GM12892 (cell line): ENCODE data around the gene VKORC1L1.
"Not testable (repeated sequence)": the region's sequence is repeated elsewhere in the genome, so short reads cannot be mapped to it uniquely, and the experiment has no call there.

Source experiments
- DNase-seq: peaks from one replicate; pipeline ENCODE4 v3.0.0; 2011; ENCODE audit not compliant: insufficient read length
- FAIRE-seq: peaks from 2 replicates; lab custom pipeline; 2011; peaks lifted over from hg19 to GRCh38; lab: Jason Lieb, UNC
- POLR2A ChIP-seq: IDR thresholded peaks from 2 replicates; pipeline ENCODE4 v1.6.1; 2011; ENCODE audit warnings: low read depth, low read length, control low read depth
- POLR2AphosphoS5 ChIP-seq: IDR thresholded peaks from 2 replicates; pipeline ENCODE4 v1.6.1; 2011; ENCODE audit warnings: low read depth, low read length, control low read depth
- TAF1 ChIP-seq: IDR thresholded peaks from 2 replicates; pipeline ENCODE4 v1.6.1; 2011; ENCODE audit warnings: low read depth, mild to moderate bottlenecking, control low read depth, low read length, borderline replicate concordance

Gene VKORC1L1

DNA sequence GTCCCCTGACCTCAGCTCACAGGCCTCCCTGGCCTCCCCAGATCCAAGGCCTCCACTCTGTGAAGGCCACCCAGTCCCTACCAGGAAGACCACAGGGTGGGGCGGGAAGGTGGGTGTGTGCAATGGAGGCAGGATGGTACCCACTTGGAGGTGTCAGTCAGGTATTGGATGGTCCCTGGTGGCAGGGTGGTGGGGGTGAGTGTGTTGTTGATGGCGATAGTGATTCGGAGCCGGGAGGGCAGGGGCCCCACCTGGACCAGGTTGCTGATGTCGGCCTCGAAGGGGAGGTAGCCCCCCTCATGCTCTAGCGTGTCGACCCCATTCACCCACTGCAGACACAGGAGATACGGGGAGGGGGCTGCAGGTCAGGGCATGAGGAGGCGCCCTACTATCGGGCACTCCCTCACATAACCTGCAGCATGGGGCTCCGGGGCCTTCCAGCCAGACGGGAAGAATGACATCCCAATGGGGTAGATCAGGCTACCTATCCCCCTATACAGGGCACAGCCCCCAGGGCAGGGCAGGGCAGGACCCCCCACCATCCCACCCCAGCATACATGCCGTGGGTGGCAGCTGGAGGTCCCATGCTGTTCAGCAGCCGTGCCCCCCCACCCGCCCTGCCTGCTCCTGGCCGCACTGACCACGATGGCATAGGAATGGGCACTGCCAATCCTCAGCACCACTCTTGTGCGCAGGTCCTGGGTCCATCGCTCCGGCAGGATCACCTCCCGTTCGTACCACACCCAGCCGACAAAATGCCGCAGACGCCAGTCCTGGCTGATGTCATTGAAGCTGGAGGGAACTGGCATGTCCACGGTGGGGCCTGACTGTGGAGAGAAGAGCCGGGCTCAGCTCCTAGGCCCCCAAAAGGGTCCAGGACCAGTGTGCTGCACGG is 107.0 kb downstream of the VKORC1L1 start:
- no peak for TF ChIP-seq POLR2A
- FAIRE-seq (no peak), DNase-seq (no peak)

DNA sequence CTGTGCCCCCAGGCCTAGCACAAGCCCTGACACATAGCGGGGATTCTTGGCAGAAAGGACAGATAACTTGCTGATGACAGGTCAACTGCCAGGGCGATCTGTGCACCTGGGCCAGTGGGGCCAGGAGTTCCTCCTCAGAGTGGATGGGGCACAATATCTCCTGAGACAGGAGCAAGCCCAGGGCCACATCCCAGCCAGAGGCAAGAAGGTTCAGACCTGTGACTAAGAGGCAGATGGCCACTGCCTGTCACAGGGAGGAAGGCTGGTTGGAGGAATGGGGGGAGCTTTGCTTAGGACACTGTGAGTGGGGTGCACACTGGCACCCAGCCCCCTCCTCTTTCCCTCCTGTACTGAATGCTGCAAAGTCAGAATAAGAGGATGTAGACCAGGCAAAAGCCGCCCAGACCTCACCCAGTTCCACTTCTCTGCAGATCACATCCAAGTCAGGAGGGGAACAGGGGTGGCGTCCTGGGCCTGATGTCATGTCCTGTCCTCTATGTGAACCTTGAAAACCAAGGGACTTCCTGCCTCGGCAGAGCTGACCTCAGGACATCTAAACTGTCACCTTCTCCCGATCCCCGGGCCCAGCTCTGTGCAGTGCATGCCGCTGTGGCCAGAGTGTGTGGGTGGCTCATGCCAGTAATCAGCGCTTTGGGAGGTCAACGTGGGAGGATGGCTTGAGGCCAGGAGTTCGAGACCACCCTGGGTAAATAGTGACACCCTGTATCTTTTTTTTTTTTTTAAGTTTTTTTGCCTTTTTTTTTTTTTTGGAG is 107.8 kb downstream of the VKORC1L1 start:
- TF ChIP-seq TAF1, result no peak; the same call in 1 of the 2 replicates
- peak; percentile 84 for TF ChIP-seq POLR2A
- peak; percentile 81; the same call in 1 of the 2 replicates for TF ChIP-seq POLR2AphosphoS5
- peak; percentile 87 for FAIRE-seq
- peak; percentile 59 for DNase-seq

DNA sequence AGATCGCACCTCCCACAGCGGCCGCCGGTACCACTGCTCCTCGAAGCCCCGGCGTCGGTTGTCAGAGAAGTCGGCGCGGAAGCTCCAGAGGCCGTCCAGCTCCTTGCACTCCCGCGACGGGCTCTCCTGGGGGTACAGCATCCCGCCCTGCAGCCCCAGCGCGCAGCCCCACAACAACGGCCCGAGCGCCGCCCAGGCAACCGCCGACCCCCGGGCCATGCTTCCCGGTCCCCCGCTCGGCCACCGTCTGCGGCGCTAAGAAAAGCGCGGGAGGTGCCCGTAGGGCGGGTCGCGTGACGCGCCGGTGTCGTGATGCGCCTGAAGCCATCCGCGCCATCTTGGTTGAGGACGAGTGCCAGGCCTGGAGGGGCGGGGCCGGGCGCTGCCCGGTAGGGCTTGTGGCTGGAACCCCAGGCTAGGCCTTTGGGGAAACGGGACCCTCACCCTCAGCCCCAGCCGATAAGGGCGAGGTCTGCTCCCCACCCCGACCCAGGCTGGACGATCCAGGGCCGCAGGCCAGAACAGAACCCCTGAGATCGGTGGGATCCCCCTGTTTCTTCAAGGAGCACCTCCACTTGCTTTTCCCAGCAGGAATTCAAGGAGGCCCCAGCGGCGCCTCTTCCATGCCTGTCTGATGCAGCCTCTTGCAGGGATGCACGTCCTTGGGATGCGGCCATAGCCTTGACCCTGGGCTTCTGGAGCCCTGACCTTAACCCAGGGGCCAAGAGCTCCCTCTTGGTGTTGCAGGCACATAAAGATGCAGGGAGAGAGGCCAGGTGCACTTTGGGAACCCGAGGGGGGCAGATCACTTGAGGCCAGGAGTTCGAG is 109.3 kb downstream of the VKORC1L1 start, which contains the start of gene GUSB:
TSS of gene GUSB (minus strand) at position 249 of the 828 bp plus-strand sequence. CDS start at position 219, 30 bp downstream.
- DNase-seq (peak; percentile 86), FAIRE-seq (peak; percentile 95)
- peak; percentile 91 for TF ChIP-seq POLR2A
- TF ChIP-seq TAF1, result peak; percentile 76; the same call in 1 of the 2 replicates
- TF ChIP-seq POLR2AphosphoS5, result peak; percentile 76

DNA sequence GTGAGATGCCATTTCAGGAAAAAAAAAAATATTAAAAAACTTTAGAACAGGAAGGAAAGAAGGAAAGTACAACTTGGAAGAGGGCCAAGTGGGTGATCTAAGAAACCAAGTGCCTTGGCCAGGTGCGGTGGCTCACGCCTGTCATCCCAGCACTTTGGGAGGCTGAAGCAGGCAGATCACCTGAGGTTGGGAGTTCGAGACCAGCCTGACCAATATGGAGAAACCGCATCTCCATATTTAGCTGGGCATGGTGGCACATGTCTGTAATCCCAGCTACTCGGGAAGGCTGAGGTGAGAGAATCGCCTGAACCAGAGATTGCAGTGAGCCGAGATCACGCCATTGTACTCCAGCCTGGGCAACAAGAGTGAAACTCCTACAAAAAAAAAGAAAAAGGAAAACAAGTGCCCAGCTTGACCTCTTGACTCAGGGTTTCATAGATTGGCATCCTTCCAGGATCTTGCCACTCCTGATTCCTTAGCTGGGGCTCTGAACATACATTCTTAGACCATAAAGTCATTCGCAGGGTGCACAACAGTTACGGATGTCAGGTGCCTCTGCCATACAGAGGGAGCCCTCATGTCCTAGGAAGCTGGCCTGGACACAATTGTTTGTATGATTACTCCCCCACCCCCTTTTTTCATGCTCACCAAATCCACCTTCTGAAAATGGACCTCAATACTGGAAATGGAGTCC is 111.2 kb downstream of the VKORC1L1 start:
- no peak for TF ChIP-seq TAF1
- no peak for TF ChIP-seq POLR2AphosphoS5
- TF ChIP-seq POLR2A, result no peak
- FAIRE-seq, result no peak
- DNase-seq, result no peak

DNA sequence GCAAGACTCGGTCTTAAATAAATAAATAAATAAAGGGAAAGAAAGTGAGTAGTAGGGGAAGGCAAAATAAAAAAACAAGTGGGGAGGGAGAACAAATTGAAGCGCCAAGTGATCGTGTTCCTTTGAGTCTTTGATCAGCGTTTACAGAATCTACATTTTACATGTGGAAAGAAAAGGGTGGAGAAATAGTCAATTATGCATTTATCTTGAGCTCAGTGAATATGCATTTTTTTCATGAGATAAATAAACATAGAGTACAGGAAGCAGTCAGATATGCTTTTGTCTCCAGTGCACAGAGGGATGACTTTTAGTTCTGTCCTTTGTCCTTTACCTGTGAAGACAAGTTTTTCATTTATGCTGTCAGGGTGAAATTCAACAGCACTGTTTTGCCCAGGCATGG is 115.2 kb downstream of the VKORC1L1 start:
- DNase-seq (no peak), FAIRE-seq (no peak)
- TF ChIP-seq TAF1, result no peak
- no peak for TF ChIP-seq POLR2A
- no peak for TF ChIP-seq POLR2AphosphoS5

DNA sequence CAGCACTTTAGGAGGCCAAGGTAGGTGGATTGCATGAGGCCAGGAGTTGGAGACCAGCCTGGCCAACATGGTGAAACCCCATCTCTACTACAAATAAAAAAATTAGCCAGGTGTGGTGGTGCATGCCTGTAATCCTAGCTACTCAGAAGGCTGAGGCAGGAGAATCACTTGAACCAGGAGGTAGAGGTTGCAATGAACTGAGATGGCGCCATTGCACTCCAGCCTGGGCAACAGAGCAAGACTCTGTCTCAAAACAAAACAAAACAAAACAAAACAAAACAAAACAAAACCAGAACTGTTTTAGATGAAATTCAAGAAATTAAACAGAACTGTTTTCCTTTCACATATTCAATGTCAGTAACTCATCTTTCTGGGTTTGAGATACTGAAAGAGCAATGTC is 115.6 kb downstream of the VKORC1L1 start:
- FAIRE-seq, DNase-seq: not testable (repeated sequence)

DNA sequence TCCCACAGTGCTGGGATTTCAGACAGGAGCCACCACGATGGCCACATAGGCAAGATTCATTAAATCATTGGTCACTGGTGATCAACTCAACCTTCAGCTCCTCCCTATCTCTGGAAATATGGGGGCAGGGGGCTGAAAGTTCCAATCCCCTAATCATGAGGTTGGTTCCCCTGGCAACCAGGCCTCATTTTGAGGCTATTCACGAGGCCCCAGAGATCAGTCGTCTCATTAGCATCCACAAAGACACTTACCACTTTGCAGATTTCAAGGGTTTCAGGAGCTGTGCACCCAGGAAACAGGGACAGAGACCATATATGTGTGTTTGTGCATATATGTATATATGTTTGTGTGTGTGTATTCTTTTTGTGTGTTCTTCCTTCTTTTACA is 116.8 kb downstream of the VKORC1L1 start:
- no peak for FAIRE-seq
- no peak for DNase-seq
- TF ChIP-seq TAF1 (no peak), POLR2A (no peak), POLR2AphosphoS5 (no peak)

DNA sequence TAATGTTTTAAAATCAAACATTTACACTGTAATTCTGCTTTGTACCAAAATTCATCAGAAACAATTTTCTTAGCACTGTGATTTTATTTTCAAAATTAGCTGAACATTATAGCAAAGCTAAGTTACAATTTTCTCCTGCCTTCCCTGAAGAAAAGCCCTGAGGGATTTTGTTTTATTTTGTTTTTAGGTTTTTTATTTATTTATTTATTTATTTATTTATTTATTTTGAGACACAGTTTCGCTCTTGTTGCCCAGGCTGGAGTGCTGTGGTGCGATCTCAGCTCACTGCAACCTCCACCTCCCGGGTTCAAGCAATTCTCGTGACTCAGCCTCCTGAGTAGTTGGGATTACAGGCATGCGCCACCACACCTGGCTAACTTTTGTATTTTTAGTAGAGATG is 119.0 kb downstream of the VKORC1L1 start:
- FAIRE-seq, DNase-seq: not testable (repeated sequence)

DNA sequence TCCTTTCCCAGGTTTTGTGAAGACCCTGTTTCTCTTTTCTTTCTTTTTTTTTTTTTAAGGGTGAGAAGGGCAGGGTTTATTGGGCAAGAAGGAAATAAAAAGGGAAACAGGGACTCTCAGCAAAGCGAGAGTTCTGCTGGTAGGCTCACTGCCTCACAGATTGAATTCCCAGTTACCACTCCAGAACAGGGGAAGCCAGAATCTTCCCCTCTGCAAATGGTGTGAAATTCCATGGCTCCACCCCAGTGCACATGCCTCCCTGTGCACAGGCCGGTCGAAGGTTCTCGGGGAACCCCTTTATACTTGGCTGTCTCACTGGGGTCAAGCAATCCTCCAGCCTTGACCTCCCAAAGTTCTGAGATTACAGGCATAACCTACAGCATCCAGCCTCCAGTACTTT is 119.7 kb downstream of the VKORC1L1 start:
- FAIRE-seq (no peak), DNase-seq (no peak)
- TF ChIP-seq POLR2A, result no peak
- TF ChIP-seq POLR2AphosphoS5, result no peak
- no peak for TF ChIP-seq TAF1

DNA sequence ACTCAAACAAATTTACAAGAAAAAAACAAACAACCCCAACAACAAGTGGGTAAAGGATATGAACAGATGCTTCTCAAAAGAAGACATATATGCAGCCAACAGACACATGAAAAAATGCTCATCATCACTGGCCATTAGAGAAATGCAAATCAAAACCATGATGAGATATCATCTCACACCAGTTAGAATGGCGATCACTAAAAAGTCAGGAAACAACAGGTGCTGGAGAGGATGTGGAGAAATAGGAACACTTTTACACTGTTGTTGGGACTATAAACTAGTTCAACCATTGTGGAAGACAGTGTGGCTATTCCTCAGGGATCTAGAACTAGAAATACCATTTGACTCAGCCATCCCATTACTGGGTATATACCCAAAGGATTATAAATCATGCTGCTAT is 122.1 kb downstream of the VKORC1L1 start:
- not testable (repeated sequence) for FAIRE-seq, DNase-seq

DNA sequence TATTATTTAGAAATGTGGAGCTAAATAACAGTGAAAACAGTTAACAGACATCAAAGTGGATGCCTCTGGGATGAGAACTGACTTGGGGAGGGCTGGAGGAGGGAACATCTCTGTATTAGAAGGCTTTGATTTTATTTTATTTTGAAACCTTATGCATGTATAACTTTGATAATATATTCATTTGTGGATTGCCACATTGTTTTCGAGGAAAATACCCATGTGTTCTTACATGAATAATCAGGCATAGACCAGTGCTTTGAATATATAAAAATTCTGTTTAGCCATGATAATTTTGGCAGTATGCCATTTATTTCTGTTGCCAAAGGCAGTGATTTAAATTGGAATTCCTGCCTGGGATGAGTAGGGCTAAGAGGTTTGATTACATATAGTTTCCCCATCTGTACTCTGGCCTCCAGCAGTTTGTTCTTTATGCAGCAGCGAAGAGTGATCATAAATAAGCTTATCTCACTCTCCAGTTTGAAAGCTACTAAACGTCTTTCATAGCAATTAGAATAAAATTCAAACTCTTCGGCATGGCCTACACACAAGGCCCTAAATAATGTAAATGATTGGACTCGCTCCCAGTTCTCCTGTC is 128.0 kb downstream of the VKORC1L1 start:
- DNase-seq, FAIRE-seq: not testable (repeated sequence)

DNA sequence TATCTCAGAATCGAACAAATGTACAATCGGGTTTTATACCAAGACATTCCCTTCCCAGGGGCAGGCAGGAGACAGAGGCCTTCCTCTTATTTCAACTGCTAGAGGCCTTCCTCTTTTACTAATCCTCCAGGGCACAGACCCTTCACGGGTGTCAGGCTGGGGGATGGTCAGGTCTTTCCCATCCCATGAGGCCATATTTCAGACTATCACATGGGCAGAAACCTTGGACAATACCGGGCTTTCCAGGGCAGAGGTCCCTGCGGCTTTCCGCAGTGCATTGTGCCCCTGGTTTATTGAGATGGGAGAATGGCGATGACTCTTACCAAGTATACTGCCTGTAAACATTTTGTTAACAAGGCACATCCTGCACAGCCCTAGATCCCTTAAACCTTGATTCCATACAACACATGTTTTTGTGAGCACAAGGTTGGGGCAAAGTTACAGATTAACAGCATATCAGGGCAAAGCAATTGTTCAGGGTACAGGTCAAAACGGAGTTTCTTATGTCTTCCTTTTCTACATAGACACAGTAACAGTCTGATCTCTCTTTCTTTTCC is 132.3 kb downstream of the VKORC1L1 start:
- not testable (repeated sequence) for FAIRE-seq, DNase-seq
